WTC11 (cell line): Measurements from ENCODE around the gene CXCL9. TPM values are rescaled to one million over a fixed set of nuclear protein-coding genes. Genes with fewer than 3 reads are reported as not detected.

ENCODE experiments used
- ATAC-seq: fragments of 200-7000 bp; cut with Tn5 transposase; 2 replicates; pipeline ENCODE4 v1.10.0; 2021; ENCODE audit warnings: mild to moderate bottlenecking, moderate library complexity
- CTCF ChIA-PET: fragments of 300-600 bp; sonication (Branson Sonifier 250); formaldehyde crosslinking; loops from one replicate; lab custom pipeline; 2021; ENCODE audit warnings: antibody characterized with exemption; lab: Charles Lee
- POLR2A ChIA-PET: fragments of 350-600 bp; sonication (Branson Sonifier 250); formaldehyde crosslinking; loops from one replicate; lab custom pipeline; 2021; ENCODE audit warnings: antibody characterized with exemption; lab: Charles Lee
- DNase-seq: peaks from one replicate; pipeline ENCODE4 v3.0.0; 2021; ENCODE audit warnings: low spot score
- H3K27ac Mint-ChIP-seq: 2 replicates; pipeline ENCODE4 v1.8.0; 2021; ENCODE audit warnings: mixed read lengths
- H3K27me3 Mint-ChIP-seq: 2 replicates; pipeline ENCODE4 v1.8.0; 2021; ENCODE audit warnings: low read depth, mild to moderate bottlenecking, moderate library complexity, mixed read lengths
- H3K36me3 Mint-ChIP-seq: 2 replicates; pipeline ENCODE4 v1.8.0; 2021; ENCODE audit warnings: mixed read lengths
- H3K4me1 Mint-ChIP-seq: 2 replicates; pipeline ENCODE4 v1.8.0; 2022; ENCODE audit warnings: mixed read lengths
- H3K4me3 Mint-ChIP-seq: 2 replicates; pipeline ENCODE4 v1.8.0; 2021; ENCODE audit warnings: mild to moderate bottlenecking, moderate library complexity, mixed read lengths
- H3K9me3 Mint-ChIP-seq: 2 replicates; pipeline ENCODE4 v1.8.0; 2021; ENCODE audit warnings: mixed read lengths
- ELF4 ChIP-seq: sonication (generic); formaldehyde crosslinking; IDR thresholded peaks from 2 replicates; pipeline ENCODE4 v1.8.1; 2022; ENCODE audit warnings: low read depth, mild to moderate bottlenecking, moderate library complexity, missing genetic modification reagents
- JUN ChIP-seq: sonication (generic); formaldehyde crosslinking; IDR thresholded peaks from 2 replicates; pipeline ENCODE4 v1.8.0; 2023; ENCODE audit warnings: mild to moderate bottlenecking, missing genetic modification reagents
- KAT7 ChIP-seq: sonication (generic); formaldehyde crosslinking; IDR thresholded peaks from 2 replicates; pipeline ENCODE4 v1.8.1; 2023; ENCODE audit warnings: missing genetic modification reagents, mild to moderate bottlenecking, borderline replicate concordance
- NFYB ChIP-seq: sonication (generic); formaldehyde crosslinking; conservative IDR thresholded peaks from 2 replicates; pipeline ENCODE4 v1.8.0; 2022; ENCODE audit warnings: low read depth, missing genetic modification reagents
- TP53 ChIP-seq: sonication (generic); formaldehyde crosslinking; IDR thresholded peaks from 2 replicates; pipeline ENCODE4 v1.8.1; 2023; ENCODE audit warnings: mild to moderate bottlenecking, missing genetic modification reagents
- ZBTB21 ChIP-seq: sonication (generic); formaldehyde crosslinking; IDR thresholded peaks from 2 replicates; pipeline ENCODE4 v1.8.1; 2023; ENCODE audit warnings: mild to moderate bottlenecking, missing genetic modification reagents, borderline replicate concordance
- ZNF396 ChIP-seq: fragments of 250-450 bp; sonication (Bioruptor Pico); IDR thresholded peaks from 2 replicates; pipeline ENCODE4 v1.8.0; 2021; ENCODE audit warnings: mild to moderate bottlenecking, moderate library complexity, borderline replicate concordance
- total RNA-seq: library from RNA; stranded (reverse); gene quantifications from 3 replicates; pipeline ENCODE4 v1.2.3, GENCODE V29; 2021
- TF ChIP-seq, protein P1 (sequence below): fragments of 250-450 bp; sonication (Bioruptor Pico); IDR thresholded peaks from 2 replicates; pipeline ENCODE4 v1.9.0; 2021; ENCODE audit warnings: mild to moderate bottlenecking, borderline replicate concordance
- TF ChIP-seq, protein P2 (sequence below): sonication (generic); formaldehyde crosslinking; IDR thresholded peaks from 2 replicates; pipeline ENCODE4 v1.8.1; 2022; ENCODE audit warnings: low read depth, missing genetic modification reagents, borderline replicate concordance
- TF ChIP-seq, protein P3 (sequence below): fragments of 250-450 bp; sonication (Bioruptor Pico); IDR thresholded peaks from 2 replicates; pipeline ENCODE4 v1.8.0; 2021; ENCODE audit warnings: mild to moderate bottlenecking
- TF ChIP-seq, protein P4 (sequence below): sonication (generic); formaldehyde crosslinking; IDR thresholded peaks from 2 replicates; pipeline ENCODE4 v1.8.0; 2022; ENCODE audit warnings: mild to moderate bottlenecking, missing genetic modification reagents
- TF ChIP-seq, protein P5 (sequence below): sonication (generic); formaldehyde crosslinking; IDR thresholded peaks from 2 replicates; pipeline ENCODE4 v1.8.1; 2023; ENCODE audit warnings: mild to moderate bottlenecking, missing genetic modification reagents, moderate library complexity
- TF ChIP-seq, protein P6 (sequence below): fragments of 250-450 bp; sonication (Bioruptor Pico); IDR thresholded peaks from 2 replicates; pipeline ENCODE4 v1.9.0; 2021; ENCODE audit warnings: moderate library complexity, mild to moderate bottlenecking, inconsistent platforms, borderline replicate concordance
- TF ChIP-seq, protein P7 (sequence below): sonication (generic); formaldehyde crosslinking; IDR thresholded peaks from 2 replicates; pipeline ENCODE4 v1.8.0; 2023; ENCODE audit warnings: missing genetic modification reagents
- TF ChIP-seq, protein P8 (sequence below): fragments of 200-600 bp; IDR thresholded peaks from 2 replicates; pipeline ENCODE4 v1.8.0; 2022; ENCODE audit warnings: antibody characterized with exemption

Gene CXCL9
- total RNA-seq, 1 experiment from 2014 or later, result 0.07 TPM

DNA sequence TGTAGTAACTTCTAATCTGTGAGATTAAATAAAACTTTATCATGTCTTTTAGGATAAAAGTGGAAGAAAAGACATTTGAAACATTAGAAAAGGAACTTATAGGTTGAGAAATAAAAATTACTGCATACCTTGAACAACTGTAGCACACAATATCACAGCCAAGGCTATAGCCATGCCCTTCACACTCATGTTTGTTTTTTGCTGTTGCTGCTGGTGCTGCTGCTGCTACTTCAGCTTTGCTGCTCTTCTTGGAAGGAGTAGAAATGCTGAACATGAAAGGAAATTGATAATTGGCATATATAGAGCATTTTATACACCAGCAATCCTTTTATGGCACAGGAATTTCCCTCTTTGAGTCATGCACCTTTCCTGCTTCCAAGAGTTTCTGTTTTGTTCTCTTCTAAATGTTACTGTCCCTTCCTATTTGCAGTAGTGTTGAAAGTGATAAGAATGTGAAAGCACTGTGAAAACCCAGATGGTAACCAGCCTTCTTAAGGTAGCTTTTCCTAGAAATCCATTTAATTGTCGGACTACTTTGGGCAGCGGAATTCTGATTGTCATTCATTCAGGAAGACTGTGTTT, 28.6 kb upstream of the CXCL9 start, which contains the start of gene CXCL11 (continued):
- TF ChIP-seq, protein P1, sequence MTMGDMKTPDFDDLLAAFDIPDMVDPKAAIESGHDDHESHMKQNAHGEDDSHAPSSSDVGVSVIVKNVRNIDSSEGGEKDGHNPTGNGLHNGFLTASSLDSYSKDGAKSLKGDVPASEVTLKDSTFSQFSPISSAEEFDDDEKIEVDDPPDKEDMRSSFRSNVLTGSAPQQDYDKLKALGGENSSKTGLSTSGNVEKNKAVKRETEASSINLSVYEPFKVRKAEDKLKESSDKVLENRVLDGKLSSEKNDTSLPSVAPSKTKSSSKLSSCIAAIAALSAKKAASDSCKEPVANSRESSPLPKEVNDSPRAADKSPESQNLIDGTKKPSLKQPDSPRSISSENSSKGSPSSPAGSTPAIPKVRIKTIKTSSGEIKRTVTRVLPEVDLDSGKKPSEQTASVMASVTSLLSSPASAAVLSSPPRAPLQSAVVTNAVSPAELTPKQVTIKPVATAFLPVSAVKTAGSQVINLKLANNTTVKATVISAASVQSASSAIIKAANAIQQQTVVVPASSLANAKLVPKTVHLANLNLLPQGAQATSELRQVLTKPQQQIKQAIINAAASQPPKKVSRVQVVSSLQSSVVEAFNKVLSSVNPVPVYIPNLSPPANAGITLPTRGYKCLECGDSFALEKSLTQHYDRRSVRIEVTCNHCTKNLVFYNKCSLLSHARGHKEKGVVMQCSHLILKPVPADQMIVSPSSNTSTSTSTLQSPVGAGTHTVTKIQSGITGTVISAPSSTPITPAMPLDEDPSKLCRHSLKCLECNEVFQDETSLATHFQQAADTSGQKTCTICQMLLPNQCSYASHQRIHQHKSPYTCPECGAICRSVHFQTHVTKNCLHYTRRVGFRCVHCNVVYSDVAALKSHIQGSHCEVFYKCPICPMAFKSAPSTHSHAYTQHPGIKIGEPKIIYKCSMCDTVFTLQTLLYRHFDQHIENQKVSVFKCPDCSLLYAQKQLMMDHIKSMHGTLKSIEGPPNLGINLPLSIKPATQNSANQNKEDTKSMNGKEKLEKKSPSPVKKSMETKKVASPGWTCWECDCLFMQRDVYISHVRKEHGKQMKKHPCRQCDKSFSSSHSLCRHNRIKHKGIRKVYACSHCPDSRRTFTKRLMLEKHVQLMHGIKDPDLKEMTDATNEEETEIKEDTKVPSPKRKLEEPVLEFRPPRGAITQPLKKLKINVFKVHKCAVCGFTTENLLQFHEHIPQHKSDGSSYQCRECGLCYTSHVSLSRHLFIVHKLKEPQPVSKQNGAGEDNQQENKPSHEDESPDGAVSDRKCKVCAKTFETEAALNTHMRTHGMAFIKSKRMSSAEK (CRISPR knock-in tag), result no peak
- TF ChIP-seq, protein P2, sequence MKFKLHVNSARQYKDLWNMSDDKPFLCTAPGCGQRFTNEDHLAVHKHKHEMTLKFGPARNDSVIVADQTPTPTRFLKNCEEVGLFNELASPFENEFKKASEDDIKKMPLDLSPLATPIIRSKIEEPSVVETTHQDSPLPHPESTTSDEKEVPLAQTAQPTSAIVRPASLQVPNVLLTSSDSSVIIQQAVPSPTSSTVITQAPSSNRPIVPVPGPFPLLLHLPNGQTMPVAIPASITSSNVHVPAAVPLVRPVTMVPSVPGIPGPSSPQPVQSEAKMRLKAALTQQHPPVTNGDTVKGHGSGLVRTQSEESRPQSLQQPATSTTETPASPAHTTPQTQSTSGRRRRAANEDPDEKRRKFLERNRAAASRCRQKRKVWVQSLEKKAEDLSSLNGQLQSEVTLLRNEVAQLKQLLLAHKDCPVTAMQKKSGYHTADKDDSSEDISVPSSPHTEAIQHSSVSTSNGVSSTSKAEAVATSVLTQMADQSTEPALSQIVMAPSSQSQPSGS (CRISPR knock-in tag), result no peak

DNA sequence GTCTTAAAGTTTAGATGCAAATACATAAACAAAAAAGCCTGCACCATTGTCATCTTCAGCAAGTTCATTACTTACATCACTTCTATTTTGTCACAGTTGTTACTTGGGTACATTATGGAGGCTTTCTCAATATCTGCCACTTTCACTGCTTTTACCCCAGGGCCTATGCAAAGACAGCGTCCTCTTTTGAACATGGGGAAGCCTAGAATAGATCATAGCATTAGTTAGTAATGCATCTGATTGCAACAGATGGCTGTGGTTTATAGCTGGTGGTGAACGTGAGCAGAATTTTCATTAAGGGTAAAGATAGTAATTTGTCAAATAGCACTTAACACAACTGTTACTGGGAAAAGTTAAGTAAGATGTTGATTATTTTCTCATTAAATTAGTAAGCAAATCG, 27.8 kb upstream of the CXCL9 start:
- ATAC-seq, result no peak
- no peak overlapping the region for H3K4me3 Mint-ChIP-seq
- no peaks in the 10 kb centered on the region for H3K36me3 Mint-ChIP-seq
- ChIA-PET CTCF (interaction anchor here (1.4 to 1.8 kb wide), 2 partner anchors 9 to 39 kb away, joined by 3 to 5 read pairs; no protein-coding TSS in a partner anchor), POLR2A (no interaction called here)
- H3K9me3 Mint-ChIP-seq, result no peaks in the 10 kb centered on the region
- no peaks in the 10 kb centered on the region for H3K4me1 Mint-ChIP-seq
- no peak for DNase-seq
- TF ChIP-seq ELF4 (CRISPR knock-in tag), result no peak
- TF ChIP-seq TP53 (CRISPR knock-in tag), result no peak
- TF ChIP-seq, protein P3, sequence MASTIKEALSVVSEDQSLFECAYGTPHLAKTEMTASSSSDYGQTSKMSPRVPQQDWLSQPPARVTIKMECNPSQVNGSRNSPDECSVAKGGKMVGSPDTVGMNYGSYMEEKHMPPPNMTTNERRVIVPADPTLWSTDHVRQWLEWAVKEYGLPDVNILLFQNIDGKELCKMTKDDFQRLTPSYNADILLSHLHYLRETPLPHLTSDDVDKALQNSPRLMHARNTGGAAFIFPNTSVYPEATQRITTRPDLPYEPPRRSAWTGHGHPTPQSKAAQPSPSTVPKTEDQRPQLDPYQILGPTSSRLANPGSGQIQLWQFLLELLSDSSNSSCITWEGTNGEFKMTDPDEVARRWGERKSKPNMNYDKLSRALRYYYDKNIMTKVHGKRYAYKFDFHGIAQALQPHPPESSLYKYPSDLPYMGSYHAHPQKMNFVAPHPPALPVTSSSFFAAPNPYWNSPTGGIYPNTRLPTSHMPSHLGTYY (CRISPR knock-in tag), result no peak
- TF ChIP-seq, protein P4, sequence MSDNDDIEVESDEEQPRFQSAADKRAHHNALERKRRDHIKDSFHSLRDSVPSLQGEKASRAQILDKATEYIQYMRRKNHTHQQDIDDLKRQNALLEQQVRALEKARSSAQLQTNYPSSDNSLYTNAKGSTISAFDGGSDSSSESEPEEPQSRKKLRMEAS (CRISPR knock-in tag), result no peak
- TF ChIP-seq, protein P5, sequence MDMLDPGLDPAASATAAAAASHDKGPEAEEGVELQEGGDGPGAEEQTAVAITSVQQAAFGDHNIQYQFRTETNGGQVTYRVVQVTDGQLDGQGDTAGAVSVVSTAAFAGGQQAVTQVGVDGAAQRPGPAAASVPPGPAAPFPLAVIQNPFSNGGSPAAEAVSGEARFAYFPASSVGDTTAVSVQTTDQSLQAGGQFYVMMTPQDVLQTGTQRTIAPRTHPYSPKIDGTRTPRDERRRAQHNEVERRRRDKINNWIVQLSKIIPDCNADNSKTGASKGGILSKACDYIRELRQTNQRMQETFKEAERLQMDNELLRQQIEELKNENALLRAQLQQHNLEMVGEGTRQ (CRISPR knock-in tag), result no peak
- no peak overlapping the region for H3K27ac Mint-ChIP-seq
- H3K27me3 Mint-ChIP-seq, result no peaks in the 10 kb centered on the region

DNA sequence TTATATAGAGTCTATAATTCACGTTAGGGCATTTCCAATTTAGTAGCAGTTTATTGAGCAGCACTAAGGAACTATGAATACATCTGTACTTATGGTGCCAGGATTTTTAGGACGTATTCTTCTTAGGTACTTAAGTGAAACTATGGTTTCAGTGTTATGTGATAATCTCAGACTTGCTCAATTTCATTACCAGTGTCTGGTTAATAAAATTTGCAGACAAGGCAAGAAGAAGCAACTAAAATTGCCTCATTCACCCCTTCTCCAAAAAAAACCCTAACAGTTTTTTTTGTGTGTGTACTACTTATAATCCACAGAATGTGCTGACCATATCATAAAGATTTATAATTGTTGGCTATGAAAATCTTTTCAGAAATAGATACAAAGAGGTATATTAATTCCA, 22.0 kb upstream of the CXCL9 start:
- Mint-ChIP-seq H3K9me3 (no peaks in the 10 kb centered on the region), H3K27ac (no peak overlapping the region), H3K4me1 (no peaks in the 10 kb centered on the region), H3K4me3 (no peak overlapping the region), H3K36me3 (no peaks in the 10 kb centered on the region), H3K27me3 (peaks cover 5% of the 10 kb centered on the region; the same call in 1 of the 2 replicates)
- POLR2A ChIA-PET, result no interaction called here
- ATAC-seq (no peak), DNase-seq (no peak)
- CTCF ChIA-PET, result no interaction called here
- TF ChIP-seq ELF4 (CRISPR knock-in tag), result no peak
- no peak for TF ChIP-seq NFYB (CRISPR knock-in tag)
- TF ChIP-seq, protein P6, sequence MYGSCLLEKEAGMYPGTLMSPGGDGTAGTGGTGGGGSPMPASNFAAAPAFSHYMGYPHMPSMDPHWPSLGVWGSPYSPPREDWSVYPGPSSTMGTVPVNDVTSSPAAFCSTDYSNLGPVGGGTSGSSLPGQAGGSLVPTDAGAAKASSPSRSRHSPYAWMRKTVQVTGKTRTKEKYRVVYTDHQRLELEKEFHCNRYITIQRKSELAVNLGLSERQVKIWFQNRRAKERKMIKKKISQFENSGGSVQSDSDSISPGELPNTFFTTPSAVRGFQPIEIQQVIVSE (CRISPR knock-in tag), result no peak
- TF ChIP-seq, protein P1 (CRISPR knock-in tag), result no peak
- no peak for TF ChIP-seq JUN (CRISPR knock-in tag)
- no peak for TF ChIP-seq KAT7 (CRISPR knock-in tag)
- TF ChIP-seq, protein P7, sequence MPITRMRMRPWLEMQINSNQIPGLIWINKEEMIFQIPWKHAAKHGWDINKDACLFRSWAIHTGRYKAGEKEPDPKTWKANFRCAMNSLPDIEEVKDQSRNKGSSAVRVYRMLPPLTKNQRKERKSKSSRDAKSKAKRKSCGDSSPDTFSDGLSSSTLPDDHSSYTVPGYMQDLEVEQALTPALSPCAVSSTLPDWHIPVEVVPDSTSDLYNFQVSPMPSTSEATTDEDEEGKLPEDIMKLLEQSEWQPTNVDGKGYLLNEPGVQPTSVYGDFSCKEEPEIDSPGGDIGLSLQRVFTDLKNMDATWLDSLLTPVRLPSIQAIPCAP (CRISPR knock-in tag), result no peak
- TF ChIP-seq ZBTB21, result no peak
- TF ChIP-seq, protein P8, sequence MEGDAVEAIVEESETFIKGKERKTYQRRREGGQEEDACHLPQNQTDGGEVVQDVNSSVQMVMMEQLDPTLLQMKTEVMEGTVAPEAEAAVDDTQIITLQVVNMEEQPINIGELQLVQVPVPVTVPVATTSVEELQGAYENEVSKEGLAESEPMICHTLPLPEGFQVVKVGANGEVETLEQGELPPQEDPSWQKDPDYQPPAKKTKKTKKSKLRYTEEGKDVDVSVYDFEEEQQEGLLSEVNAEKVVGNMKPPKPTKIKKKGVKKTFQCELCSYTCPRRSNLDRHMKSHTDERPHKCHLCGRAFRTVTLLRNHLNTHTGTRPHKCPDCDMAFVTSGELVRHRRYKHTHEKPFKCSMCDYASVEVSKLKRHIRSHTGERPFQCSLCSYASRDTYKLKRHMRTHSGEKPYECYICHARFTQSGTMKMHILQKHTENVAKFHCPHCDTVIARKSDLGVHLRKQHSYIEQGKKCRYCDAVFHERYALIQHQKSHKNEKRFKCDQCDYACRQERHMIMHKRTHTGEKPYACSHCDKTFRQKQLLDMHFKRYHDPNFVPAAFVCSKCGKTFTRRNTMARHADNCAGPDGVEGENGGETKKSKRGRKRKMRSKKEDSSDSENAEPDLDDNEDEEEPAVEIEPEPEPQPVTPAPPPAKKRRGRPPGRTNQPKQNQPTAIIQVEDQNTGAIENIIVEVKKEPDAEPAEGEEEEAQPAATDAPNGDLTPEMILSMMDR, result no peak
- no peak for TF ChIP-seq ZNF396 (CRISPR knock-in tag)
